Stomach smooth muscle (tissue), 2 donors: ENCODE results near the gene KRTAP11-1.

ENCODE experiments used
- H3K27ac ChIP-seq: one replicate; pipeline ENCODE4 v1.7.0; 2013; ENCODE audit warnings: mild to moderate bottlenecking, low read length, inconsistent platforms
- H3K27me3 ChIP-seq, 2 donors: one replicate each; pipeline ENCODE4 v1.7.0; 2013; ENCODE audit warnings: low read length in 2 of 2; ENCODE audit not compliant: insufficient read depth in 2 of 2, control insufficient read depth in 1 of 2
- H3K36me3 ChIP-seq, 2 donors: one replicate each; pipeline ENCODE4 v1.7.0; 2013; ENCODE audit warnings: low read length in 2 of 2; ENCODE audit not compliant: control insufficient read depth in 2 of 2, insufficient read depth in 2 of 2
- H3K4me1 ChIP-seq: one replicate; pipeline ENCODE4 v1.7.0; 2013; ENCODE audit warnings: low read length; ENCODE audit not compliant: control insufficient read depth, insufficient read depth
- H3K4me3 ChIP-seq, 2 donors: one replicate each; pipeline ENCODE4 v1.7.0; 2013; ENCODE audit warnings: low read length in 2 of 2
- H3K9ac ChIP-seq, 2 donors: one replicate each; pipeline ENCODE4 v1.7.0; 2013; ENCODE audit warnings: low read length in 2 of 2, mild to moderate bottlenecking in 1 of 2
- H3K9me3 ChIP-seq, 2 donors: one replicate each; pipeline ENCODE4 v1.7.0; 2013; ENCODE audit warnings: low read length in 2 of 2; ENCODE audit not compliant: control insufficient read depth in 2 of 2
- donor health status: healthy.
- donor health status: Pancreatic carcinoma.

Gene KRTAP11-1

DNA sequence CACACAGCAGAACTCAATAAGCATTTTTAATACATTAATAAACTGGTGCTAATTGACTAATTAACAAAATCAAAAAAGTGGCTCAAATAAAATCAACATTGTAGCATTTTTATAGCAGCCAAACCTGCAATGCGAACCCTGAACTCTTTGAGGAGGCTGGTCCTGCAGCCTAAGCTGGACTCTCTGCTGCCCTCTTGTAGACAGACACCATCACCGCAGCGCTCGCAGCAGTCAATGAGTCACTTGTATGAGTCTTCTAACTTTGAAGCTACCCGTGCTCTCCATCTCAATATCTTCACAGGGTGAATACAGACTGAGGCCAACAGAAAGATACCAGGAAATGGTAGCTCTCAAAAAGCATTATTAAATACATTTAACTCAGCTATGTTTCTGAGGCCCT lies 42.1 kb downstream of the KRTAP11-1 start:
- H3K9me3 ChIP-seq = no peaks in the 10 kb centered on the region
- H3K4me3 ChIP-seq = no peak overlapping the region
- H3K27me3 ChIP-seq = no peaks in the 10 kb centered on the region
- H3K27ac ChIP-seq = no peak overlapping the region
- no peaks in the 10 kb centered on the region for H3K4me1 ChIP-seq
- H3K36me3 ChIP-seq = no peaks in the 10 kb centered on the region
- H3K9ac ChIP-seq = no peak overlapping the region

DNA sequence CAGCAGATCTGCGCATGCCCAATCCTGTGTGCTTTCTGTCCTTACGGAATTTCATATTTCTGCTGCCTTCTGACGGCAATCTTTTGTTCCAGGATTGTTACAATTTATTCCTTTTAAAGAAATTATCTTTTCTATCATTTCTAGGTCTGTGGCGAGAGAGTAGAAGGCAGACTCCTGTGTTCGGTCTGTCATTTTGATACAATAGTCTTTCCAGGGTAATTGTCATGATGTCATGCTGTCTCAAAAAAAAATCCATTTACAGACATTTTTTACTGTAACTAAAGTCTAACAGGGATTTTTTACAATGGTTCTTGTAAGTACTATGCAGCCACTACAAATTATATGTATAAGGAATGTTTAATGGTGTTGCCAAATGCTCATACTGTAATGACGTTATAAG lies 42.8 kb downstream of the KRTAP11-1 start:
- Histone ChIP-seq H3K4me3 (no peak overlapping the region), H3K9me3 (no peaks in the 10 kb centered on the region), H3K4me1 (no peaks in the 10 kb centered on the region), H3K36me3 (no peaks in the 10 kb centered on the region), H3K27me3 (no peaks in the 10 kb centered on the region), H3K27ac (no peak overlapping the region), H3K9ac (no peak overlapping the region)

DNA sequence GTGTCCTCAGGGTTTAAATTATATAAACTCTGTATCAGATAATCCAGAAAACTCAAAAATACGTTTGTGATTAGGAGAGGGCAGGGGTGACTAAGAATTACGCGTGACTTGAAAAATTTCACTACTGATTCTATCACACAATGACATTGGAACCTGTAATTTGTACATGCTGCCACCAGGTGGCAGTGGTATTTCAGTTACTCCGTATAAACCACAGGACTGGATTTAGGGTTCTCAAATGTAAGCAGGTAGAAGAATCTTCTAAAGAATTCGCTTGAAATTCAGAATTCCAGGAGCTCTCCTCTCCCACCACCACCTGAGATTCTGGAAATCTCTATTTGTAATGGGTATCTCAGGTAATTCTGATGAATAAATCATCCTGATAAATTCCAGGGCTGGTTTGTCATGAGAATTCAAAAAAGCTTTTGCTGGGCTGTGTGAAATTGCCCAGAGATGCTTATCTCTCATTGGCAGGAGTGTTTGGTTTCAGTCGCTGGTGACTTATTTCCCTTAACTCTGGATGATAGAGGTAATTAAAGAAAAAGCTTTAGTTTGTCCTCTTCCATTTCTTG lies 50.1 kb downstream of the KRTAP11-1 start:
- Histone ChIP-seq H3K4me3 (no peak overlapping the region), H3K9ac (no peak overlapping the region), H3K27ac (no peak overlapping the region), H3K27me3 (no peaks in the 10 kb centered on the region), H3K9me3 (peaks cover 5 to 11% of the 10 kb centered on the region in 2 donors), H3K36me3 (no peaks in the 10 kb centered on the region), H3K4me1 (no peaks in the 10 kb centered on the region)
